ENCODE results near the gene EHF.

Gene EHF

DNA sequence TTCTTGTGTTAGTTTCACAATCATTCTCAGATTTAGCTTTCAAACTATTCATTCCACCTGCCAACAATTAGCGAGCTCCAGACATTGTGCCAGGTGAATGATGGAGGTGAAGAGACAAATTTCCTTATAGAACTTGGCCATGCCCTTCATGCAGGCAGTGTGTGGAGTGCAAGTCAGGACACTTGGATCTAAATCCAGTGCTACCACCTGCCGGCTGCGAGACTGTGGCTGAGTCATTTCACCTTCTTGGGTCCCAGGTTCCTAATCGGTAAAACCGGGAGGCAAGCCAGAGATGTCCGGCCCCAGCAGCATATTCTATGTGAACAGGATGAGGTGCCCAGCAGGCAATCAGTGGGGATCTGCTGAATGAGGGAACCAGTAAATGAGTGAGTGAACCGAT is 18.6 kb upstream of the EHF start:
- no peaks in the 10 kb centered on the region for H3K36me3 ChIP-seq
- H3K4me1 ChIP-seq (ENCODE audit: control insufficient read depth in 1 of 2, insufficient read depth in 1 of 2, low read depth in 1 of 2, low read length in 1 of 2) = no peaks in the 10 kb centered on the region

DNA sequence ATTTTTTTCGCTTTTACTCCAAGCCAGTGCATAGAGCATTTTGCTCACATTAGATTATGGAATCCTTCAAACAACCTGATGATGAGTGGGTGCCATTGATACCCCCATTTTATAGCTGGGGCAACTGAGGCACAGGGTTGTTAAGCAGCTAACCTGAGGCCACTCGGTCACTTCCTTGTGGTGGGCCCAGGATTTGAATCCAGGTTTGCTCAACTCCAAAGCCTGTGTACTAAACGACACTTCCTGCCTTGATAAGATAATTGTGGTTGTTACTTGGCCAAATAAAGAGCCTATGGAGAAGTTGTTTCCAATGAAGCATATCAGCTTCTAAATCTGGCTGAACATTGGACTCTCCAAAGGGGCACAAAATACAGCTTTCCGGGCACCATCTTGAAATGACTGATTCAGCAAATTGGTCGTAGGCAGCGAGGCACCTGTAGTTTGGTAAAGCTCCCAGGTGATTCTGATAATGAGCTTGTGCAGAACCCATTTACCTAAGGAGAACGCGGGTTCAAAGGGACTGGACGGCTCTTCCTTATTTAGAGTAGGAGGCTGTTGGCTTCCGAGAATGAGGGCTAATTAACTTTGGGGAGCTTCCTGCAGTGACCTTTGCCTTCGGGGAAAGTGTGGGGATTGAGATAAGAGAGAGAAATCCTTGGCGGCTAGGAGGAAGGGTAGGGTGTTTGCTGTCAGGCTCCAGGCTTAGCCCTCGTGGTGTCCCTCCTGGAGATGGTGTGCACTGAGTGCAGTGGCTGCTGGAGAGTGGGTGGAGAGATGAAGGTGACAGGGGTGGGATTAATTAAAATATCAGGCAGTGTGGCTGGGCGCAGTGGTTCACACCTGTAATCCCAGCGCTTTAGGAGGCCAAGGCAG is 17.5 kb upstream of the EHF start:
- H3K27ac ChIP-seq = no peak overlapping the region
- peaks cover 3% of the 10 kb centered on the region for H3K27me3 ChIP-seq
- no peak overlapping the region for H3K4me3 ChIP-seq (ENCODE audit: low read depth in 1 of 2, low read length in 1 of 2)
- no peaks in the 10 kb centered on the region for H3K9me3 ChIP-seq
- no peaks in the 10 kb centered on the region for H3K4me1 ChIP-seq (ENCODE audit: control insufficient read depth in 1 of 2, insufficient read depth in 1 of 2, low read depth in 1 of 2, low read length in 1 of 2)
- H3K36me3 ChIP-seq = no peaks in the 10 kb centered on the region
- no peak for TF ChIP-seq CTCF (IDR thresholded peaks at IDR 0.05)

More for the DNA sequence above, 18.6 kb upstream of the EHF start:
- H3K27me3 ChIP-seq = peaks cover 3% of the 10 kb centered on the region
- no peak overlapping the region for H3K4me3 ChIP-seq (ENCODE audit: low read depth in 1 of 2, low read length in 1 of 2)
- TF ChIP-seq CTCF (IDR thresholded peaks at IDR 0.05) = no peak
- H3K9me3 ChIP-seq = no peaks in the 10 kb centered on the region
- H3K27ac ChIP-seq = no peak overlapping the region

DNA sequence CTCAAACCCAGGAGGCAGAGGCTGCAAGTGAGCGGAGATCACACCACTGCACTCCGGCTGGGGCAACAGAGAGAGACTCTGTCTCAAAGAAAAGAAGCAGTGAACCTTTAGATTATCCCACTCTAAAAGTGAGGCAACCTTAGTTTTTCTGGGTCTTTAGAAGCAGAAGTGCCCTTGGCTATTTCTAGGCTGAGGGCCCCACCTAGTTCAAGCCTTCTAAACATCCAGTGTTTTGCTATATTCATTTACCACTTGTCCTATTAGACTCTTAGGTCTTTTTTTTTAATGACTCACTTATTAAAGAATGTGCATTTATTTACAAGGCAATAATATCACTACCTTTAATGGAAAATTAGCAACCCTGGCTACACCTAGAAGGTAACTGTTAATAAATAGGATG is 16.7 kb upstream of the EHF start:
- Histone ChIP-seq H3K4me1 (ENCODE audit: control insufficient read depth in 1 of 2, insufficient read depth in 1 of 2, low read depth in 1 of 2, low read length in 1 of 2) (no peaks in the 10 kb centered on the region), H3K27me3 (peaks cover 2% of the 10 kb centered on the region), H3K4me3 (ENCODE audit: low read depth in 1 of 2, low read length in 1 of 2) (no peak overlapping the region), H3K36me3 (no peaks in the 10 kb centered on the region), H3K27ac (no peak overlapping the region), H3K9me3 (no peaks in the 10 kb centered on the region)
- TF ChIP-seq CTCF (IDR thresholded peaks at IDR 0.05) = no peak

GRCh38 chr11:34604911-34605310 is 16.0 kb upstream of the EHF start:
- no peak for TF ChIP-seq CTCF (IDR thresholded peaks at IDR 0.05)
- H3K4me3 ChIP-seq (ENCODE audit: low read depth in 1 of 2, low read length in 1 of 2) = no peak overlapping the region
- no peaks in the 10 kb centered on the region for H3K36me3 ChIP-seq
- no peaks in the 10 kb centered on the region for H3K27me3 ChIP-seq
- H3K9me3 ChIP-seq = no peaks in the 10 kb centered on the region
- H3K27ac ChIP-seq = no peak overlapping the region
- no peaks in the 10 kb centered on the region for H3K4me1 ChIP-seq (ENCODE audit: control insufficient read depth in 1 of 2, insufficient read depth in 1 of 2, low read depth in 1 of 2, low read length in 1 of 2)

DNA sequence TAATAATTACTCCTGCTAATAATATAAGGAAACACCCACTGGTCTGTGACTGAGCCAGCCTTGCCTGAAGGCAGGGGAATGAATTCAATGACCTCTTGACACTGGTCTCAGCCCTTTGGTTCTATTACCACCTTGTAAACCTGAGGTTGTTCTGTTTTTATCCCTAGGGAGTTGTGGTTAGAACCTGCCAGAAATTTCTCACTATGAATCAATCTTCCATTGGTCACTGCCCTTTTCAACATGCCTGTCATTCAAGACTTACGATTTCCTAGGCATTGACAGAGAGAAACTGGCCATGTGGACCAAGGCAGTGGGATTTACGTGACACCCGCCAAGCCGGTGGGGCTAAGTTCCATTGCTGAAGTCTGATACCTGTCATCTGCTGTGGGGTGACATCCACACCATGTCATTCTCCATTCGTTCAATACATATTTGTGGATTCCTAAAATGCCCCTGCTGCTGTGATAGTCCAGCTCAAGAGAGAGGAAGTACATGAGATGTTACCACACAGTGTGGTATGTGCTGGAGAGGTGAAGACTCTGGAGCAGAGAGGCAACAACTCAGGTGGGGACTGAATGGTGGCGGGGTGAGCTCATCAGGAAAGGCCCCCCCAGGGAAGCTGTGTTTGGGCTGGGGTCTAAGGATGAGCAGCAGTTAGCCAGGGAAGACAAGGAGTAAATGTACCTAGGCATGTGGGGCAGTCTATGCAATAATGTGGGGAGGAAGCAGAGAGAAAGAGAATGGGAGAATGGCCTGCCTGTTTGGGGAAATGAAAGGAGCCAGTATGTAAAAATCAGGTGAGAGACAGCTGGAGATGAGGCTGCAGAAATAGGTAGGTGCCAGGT is 15.2 kb upstream of the EHF start:
- no peak for TF ChIP-seq CTCF (IDR thresholded peaks at IDR 0.05)
- Histone ChIP-seq H3K27ac (no peak overlapping the region), H3K4me1 (ENCODE audit: control insufficient read depth in 1 of 2, insufficient read depth in 1 of 2, low read depth in 1 of 2, low read length in 1 of 2) (no peaks in the 10 kb centered on the region), H3K27me3 (no peaks in the 10 kb centered on the region), H3K36me3 (no peaks in the 10 kb centered on the region), H3K4me3 (ENCODE audit: low read depth in 1 of 2, low read length in 1 of 2) (no peak overlapping the region), H3K9me3 (no peaks in the 10 kb centered on the region)

All from neutrophil (primary cell).